Coronary artery (tissue), 2 donors: ENCODE results near the gene TRPM1.

ENCODE experiments used
- DNase-seq: peaks from one replicate; pipeline ENCODE4 v3.0.0-alpha.2; 2017; ENCODE audit warnings: low spot score
- H3K27ac ChIP-seq, 2 donors: fragments of 200-600 bp; sonication (generic); one replicate each; pipeline ENCODE4 v1.5.1; 2016 to 2019
- H3K4me3 ChIP-seq: fragments of 200-600 bp; sonication (generic); 2 replicates; pipeline ENCODE4 v1.5.1; 2016; ENCODE audit warnings: mild to moderate bottlenecking, moderate library complexity
- CTCF ChIP-seq: fragments of 200-600 bp; sonication (generic); IDR thresholded peaks from one replicate; pipeline ENCODE4 v1.5.1; 2019; ENCODE audit warnings: antibody characterized with exemption

TRPM1 gene

GRCh38 chr15:31027910-31028578 lies 73.5 kb downstream of the TRPM1 start:
- no peak for DNase-seq
- no peak overlapping the region for H3K27ac ChIP-seq
- no peak overlapping the region for H3K4me3 ChIP-seq
- TF ChIP-seq CTCF = no peak

GRCh38 chr15:31025996-31026395 lies 75.5 kb downstream of the TRPM1 start:
- no peak for DNase-seq
- no peak overlapping the region for H3K27ac ChIP-seq
- no peak for TF ChIP-seq CTCF
- H3K4me3 ChIP-seq = no peak overlapping the region

- Histone ChIP-seq H3K27ac (no peak overlapping the region), H3K4me3 (no peak overlapping the region)
- TF ChIP-seq CTCF = no peak
- no peak for DNase-seq
These were observed 76.5 kb downstream of the TRPM1 start for GRCh38 chr15:31024979-31025378.

GRCh38 chr15:31024330-31024729 lies 77.2 kb downstream of the TRPM1 start:
- Histone ChIP-seq H3K27ac (no peak overlapping the region), H3K4me3 (no peak overlapping the region)
- TF ChIP-seq CTCF = no peak
- DNase-seq = no peak

- H3K4me3 ChIP-seq = no peak overlapping the region
- no peak for DNase-seq
- no peak overlapping the region for H3K27ac ChIP-seq
- no peak for TF ChIP-seq CTCF
These were observed 77.7 kb downstream of the TRPM1 start for GRCh38 chr15:31023841-31024240.

- DNase-seq = no peak
- H3K27ac ChIP-seq = no peak overlapping the region
- H3K4me3 ChIP-seq = no peak overlapping the region
- TF ChIP-seq CTCF = no peak
These were observed 80.4 kb downstream of the TRPM1 start for GRCh38 chr15:31021067-31021665.

GRCh38 chr15:31020542-31020941 lies 81.0 kb downstream of the TRPM1 start:
- no peak overlapping the region for H3K27ac ChIP-seq
- no peak for TF ChIP-seq CTCF
- H3K4me3 ChIP-seq = no peak overlapping the region
- no peak for DNase-seq
